CD4-positive, alpha-beta T cell treated with Interleukin-1 beta for 1 hour (primary cell): ENCODE data around the gene SUCLA2.
"Not testable (repeated sequence)": the region's sequence is repeated elsewhere in the genome, so short reads cannot be mapped to it uniquely, and the experiment has no call there.

Experiments
- DNase-seq, 2 donors: peaks; one replicate each; pipeline ENCODE4 v3.0.0-alpha.2; 2020 to 2022

SUCLA2 gene

GRCh38 chr13:48001114-48001881 lies at the start of gene SUCLA2:
TSS of gene SUCLA2 (minus strand) at chr13:48001273. CDS start at chr13:48001269, 4 bp downstream.
- DNase-seq, result peak; percentile 90 to 92

- no peak for DNase-seq
These were observed 49.5 kb upstream of the SUCLA2 start for GRCh38 chr13:48050550-48050949.

GRCh38 chr13:48043789-48044503 lies 42.9 kb upstream of the SUCLA2 start:
- no peak for DNase-seq

GRCh38 chr13:48042894-48043293 lies 41.8 kb upstream of the SUCLA2 start:
- no peak for DNase-seq

- DNase-seq, result no peak
These were observed 39.8 kb upstream of the SUCLA2 start for GRCh38 chr13:48040896-48041295.

- no peak for DNase-seq
These were observed 39.0 kb upstream of the SUCLA2 start for GRCh38 chr13:48040049-48040448.

- no peak for DNase-seq
These were observed 37.7 kb upstream of the SUCLA2 start for GRCh38 chr13:48038761-48039160.

- peak; percentile 94 to 96 for DNase-seq
These were observed 36.5 kb upstream of the SUCLA2 start, which contains the start of gene NUDT15 for GRCh38 chr13:48037346-48038173. TSS of gene NUDT15 (plus strand) at chr13:48037726. CDS start at chr13:48037747, 21 bp downstream.

- DNase-seq, result no peak
These were observed 28.8 kb upstream of the SUCLA2 start for GRCh38 chr13:48029859-48030258.

- DNase-seq, result no peak
These were observed 27.0 kb upstream of the SUCLA2 start for GRCh38 chr13:48028066-48028465.

- no peak for DNase-seq
These were observed 18.7 kb upstream of the SUCLA2 start for GRCh38 chr13:48019796-48020195.

- DNase-seq, result no peak
These were observed 17.6 kb upstream of the SUCLA2 start for GRCh38 chr13:48018637-48019036.

GRCh38 chr13:48014359-48014758 lies 13.3 kb upstream of the SUCLA2 start:
- DNase-seq, result no peak

- no peak for DNase-seq
These were observed 11.6 kb upstream of the SUCLA2 start for GRCh38 chr13:48012668-48013067.

GRCh38 chr13:48010698-48011097 lies 9.6 kb upstream of the SUCLA2 start:
- DNase-seq, result no peak

- DNase-seq, result no peak
These were observed 8.2 kb upstream of the SUCLA2 start for GRCh38 chr13:48009284-48009683.

GRCh38 chr13:48006396-48006795 lies 5.3 kb upstream of the SUCLA2 start:
- DNase-seq, result no peak

- DNase-seq, result no peak
These were observed 3.1 kb upstream of the SUCLA2 start for GRCh38 chr13:48004201-48004600.

- not testable (repeated sequence) for DNase-seq
These were observed 926 bp upstream of the SUCLA2 start for GRCh38 chr13:48001999-48002398.

- DNase-seq, result peak in 1 of 2 donors; percentile 2
These were observed 437 bp downstream of the SUCLA2 start for GRCh38 chr13:48000559-48001113.

- no peak for DNase-seq
These were observed 1.1 kb downstream of the SUCLA2 start for GRCh38 chr13:47999973-48000372.

- no peak for DNase-seq
These were observed 3.7 kb downstream of the SUCLA2 start for GRCh38 chr13:47997384-47997783.

GRCh38 chr13:47991859-47992258 lies 9.2 kb downstream of the SUCLA2 start:
- DNase-seq, result no peak
